Hepatocyte (in vitro differentiated cells): ENCODE results near the gene ALDH2.

ENCODE experiments used
- CTCF ChIP-seq: fragments of 200-600 bp; sonication (generic); IDR thresholded peaks from 2 replicates; pipeline ENCODE4 v1.5.1; 2016; ENCODE audit warnings: antibody characterized with exemption, mild to moderate bottlenecking; ENCODE audit not compliant: poor library complexity
- EZH2 ChIP-seq: fragments of 200-600 bp; sonication (generic); IDR thresholded peaks from 2 replicates; pipeline ENCODE4 v1.6.1; 2016; ENCODE audit warnings: antibody characterized with exemption, mild to moderate bottlenecking, borderline replicate concordance
- EZH2phosphoT487 ChIP-seq: fragments of 200-600 bp; sonication (generic); IDR thresholded peaks from one replicate; pipeline ENCODE4 v1.6.1; 2018; ENCODE audit warnings: antibody characterized with exemption, mild to moderate bottlenecking, low read depth, moderate library complexity; ENCODE audit not compliant: unreplicated experiment, severe bottlenecking

GRCh38 chr12:111841236-111841749 lies 74.6 kb downstream of the ALDH2 start:
- TF ChIP-seq CTCF (no peak), EZH2 (no peak), EZH2phosphoT487 (no peak)
